Right kidney (tissue), 1 donor: Measurements from ENCODE around the gene COPZ1.
"Not testable (repeated sequence)": the region's sequence is repeated elsewhere in the genome, so short reads cannot be mapped to it uniquely, and the experiment has no call there.

Experiments used
- DNase-seq: peaks from one replicate; pipeline ENCODE4 v3.0.0-alpha.2; 2016

COPZ1 gene

GRCh38 chr12:54292083-54292930 lies 32.6 kb upstream of the COPZ1 start:
- no peak for DNase-seq

- no peak for DNase-seq
Measured at GRCh38 chr12:54292931-54293241, 32.0 kb upstream of the COPZ1 start.

- DNase-seq = no peak
Measured at GRCh38 chr12:54294152-54294952, 30.6 kb upstream of the COPZ1 start.

- DNase-seq = no peak
Measured at GRCh38 chr12:54294953-54295566, 29.9 kb upstream of the COPZ1 start.

- no peak for DNase-seq
Measured at GRCh38 chr12:54296393-54297099, 28.4 kb upstream of the COPZ1 start.

- DNase-seq = no peak
Measured at GRCh38 chr12:54298904-54299303, 26.0 kb upstream of the COPZ1 start.

- DNase-seq = no peak
Measured at GRCh38 chr12:54299515-54300224, 25.3 kb upstream of the COPZ1 start.

GRCh38 chr12:54300225-54300731 lies 24.7 kb upstream of the COPZ1 start:
- DNase-seq = no peak

GRCh38 chr12:54300732-54301427 lies 24.1 kb upstream of the COPZ1 start, which contains the start of gene NFE2:
TSS of gene NFE2 (minus strand) at chr12:54301015. CDS start at chr12:54295248, 5,767 bp downstream.
- DNase-seq = peak; percentile 69

- no peak for DNase-seq
Measured at GRCh38 chr12:54301428-54302048, 23.4 kb upstream of the COPZ1 start.

- DNase-seq = no peak
Measured at GRCh38 chr12:54303640-54304039, 21.3 kb upstream of the COPZ1 start.

GRCh38 chr12:54304187-54304810 lies 20.6 kb upstream of the COPZ1 start:
- no peak for DNase-seq

- DNase-seq = no peak
Measured at GRCh38 chr12:54306925-54307741, 17.8 kb upstream of the COPZ1 start.

- no peak for DNase-seq
Measured at GRCh38 chr12:54311051-54311450, 13.9 kb upstream of the COPZ1 start.

- DNase-seq = not testable (repeated sequence)
Measured at GRCh38 chr12:54312309-54312708, 12.6 kb upstream of the COPZ1 start.

GRCh38 chr12:54321363-54321762 lies 3.6 kb upstream of the COPZ1 start:
- DNase-seq = no peak

- peak; percentile 52 for DNase-seq
Measured at GRCh38 chr12:54325442-54326109, 645 bp downstream of the COPZ1 start.

- no peak for DNase-seq
Measured at GRCh38 chr12:54328595-54329337, 3.8 kb downstream of the COPZ1 start.
